ENCODE data around the gene COL25A1.

DNA sequence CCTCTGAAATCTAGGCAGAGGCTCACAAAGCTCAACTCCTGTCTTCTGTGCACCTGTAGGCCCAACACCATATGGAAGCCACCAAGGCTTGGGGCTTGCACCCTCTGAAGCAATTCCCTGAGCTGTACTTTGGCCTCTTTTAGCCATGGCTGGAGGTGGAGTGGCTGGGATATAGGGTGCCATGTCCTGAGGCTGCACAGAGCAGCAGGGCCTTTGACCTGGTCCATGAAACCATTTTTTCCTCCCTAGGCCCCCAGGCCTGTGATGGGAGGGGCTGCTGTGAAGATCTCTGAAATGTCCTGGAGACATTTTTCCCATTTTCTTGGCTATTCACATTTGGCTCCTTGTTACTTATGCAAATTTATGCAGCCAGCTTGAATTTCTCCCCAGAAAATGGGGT lies 20.9 kb upstream of the COL25A1 start:
- TF ChIP-seq, protein P1, sequence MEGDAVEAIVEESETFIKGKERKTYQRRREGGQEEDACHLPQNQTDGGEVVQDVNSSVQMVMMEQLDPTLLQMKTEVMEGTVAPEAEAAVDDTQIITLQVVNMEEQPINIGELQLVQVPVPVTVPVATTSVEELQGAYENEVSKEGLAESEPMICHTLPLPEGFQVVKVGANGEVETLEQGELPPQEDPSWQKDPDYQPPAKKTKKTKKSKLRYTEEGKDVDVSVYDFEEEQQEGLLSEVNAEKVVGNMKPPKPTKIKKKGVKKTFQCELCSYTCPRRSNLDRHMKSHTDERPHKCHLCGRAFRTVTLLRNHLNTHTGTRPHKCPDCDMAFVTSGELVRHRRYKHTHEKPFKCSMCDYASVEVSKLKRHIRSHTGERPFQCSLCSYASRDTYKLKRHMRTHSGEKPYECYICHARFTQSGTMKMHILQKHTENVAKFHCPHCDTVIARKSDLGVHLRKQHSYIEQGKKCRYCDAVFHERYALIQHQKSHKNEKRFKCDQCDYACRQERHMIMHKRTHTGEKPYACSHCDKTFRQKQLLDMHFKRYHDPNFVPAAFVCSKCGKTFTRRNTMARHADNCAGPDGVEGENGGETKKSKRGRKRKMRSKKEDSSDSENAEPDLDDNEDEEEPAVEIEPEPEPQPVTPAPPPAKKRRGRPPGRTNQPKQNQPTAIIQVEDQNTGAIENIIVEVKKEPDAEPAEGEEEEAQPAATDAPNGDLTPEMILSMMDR (IDR thresholded peaks at IDR 0.05) = no peak
- no peak for TF ChIP-seq POLR2A (IDR thresholded peaks at IDR 0.05)
